IMR-90 (cell line): Measurements from ENCODE around the gene C5orf52. TPM values are rescaled to one million over a fixed set of nuclear protein-coding genes. Genes with fewer than 3 reads are reported as not detected.

Experiments
- ATAC-seq: fragments of 200-7000 bp; cut with Tn5 transposase; 2 replicates; pipeline ENCODE4 v1.9.1; 2020; ENCODE audit warnings: low read depth, mild to moderate bottlenecking, moderate library complexity
- BruUV-seq: library from RNA; stranded (reverse); fragments of 400-500 nt; replicated peaks from 2 replicates; lab custom pipeline; 2021; lab: Mats Ljungman, UMichigan
- CTCF ChIA-PET: fragments of 300-600 bp; formaldehyde crosslinking; extraction: SDS; loops from one replicate; lab custom pipeline; 2021; ENCODE audit warnings: antibody characterized with exemption; lab: Yijun Ruan, JAX
- POLR2A ChIA-PET: fragments of 300-600 bp; sonication (Branson Sonifier 250); formaldehyde crosslinking; loops from one replicate; lab custom pipeline; 2022; ENCODE audit warnings: antibody characterized with exemption; ENCODE audit not compliant: unreplicated experiment; lab: Charles Lee
- DNase-seq: peaks from one replicate; pipeline ENCODE4 v3.0.0; 2013
- H2AFZ ChIP-seq: replicated peaks from 2 replicates; pipeline ENCODE3; 2013; ENCODE audit warnings: low read length, mild to moderate bottlenecking; ENCODE audit not compliant: poor library complexity
- H2AK5ac ChIP-seq: 2 replicates; pipeline ENCODE4 v1.6.1; 2013; ENCODE audit warnings: low read depth, low read length, inconsistent platforms
- H2AK9ac ChIP-seq: replicated peaks from 2 replicates; pipeline ENCODE3; 2013; ENCODE audit warnings: mild to moderate bottlenecking, low read depth, low read length, moderate library complexity; ENCODE audit not compliant: poor library complexity
- H2BK120ac ChIP-seq: 2 replicates; pipeline ENCODE4 v1.6.1; 2013; ENCODE audit warnings: low read depth, low read length, inconsistent platforms
- H2BK15ac ChIP-seq: 3 replicates; pipeline ENCODE4 v1.6.1; 2013; ENCODE audit warnings: low read depth, low read length, inconsistent platforms
- H2BK20ac ChIP-seq: 2 replicates; pipeline ENCODE4 v1.6.1; 2013; ENCODE audit warnings: low read depth, mild to moderate bottlenecking, inconsistent platforms, low read length, moderate library complexity
- H2BK5ac ChIP-seq: 2 replicates; pipeline ENCODE4 v1.6.1; 2013; ENCODE audit warnings: mild to moderate bottlenecking, low read depth, low read length, inconsistent platforms; ENCODE audit not compliant: poor library complexity, severe bottlenecking
- H3K14ac ChIP-seq: replicated peaks from 2 replicates; pipeline ENCODE4 v1.6.1; 2013; ENCODE audit warnings: low read depth, low read length, inconsistent platforms
- H3K18ac ChIP-seq: 2 replicates; pipeline ENCODE4 v1.6.1; 2013; ENCODE audit warnings: low read depth, low read length, control low read depth
- H3K23ac ChIP-seq: 2 replicates; pipeline ENCODE4 v1.6.1; 2013; ENCODE audit warnings: low read depth, low read length, inconsistent platforms
- H3K27ac ChIP-seq: 2 replicates; pipeline ENCODE4 v1.5.1; 2013; ENCODE audit warnings: mild to moderate bottlenecking, control low read depth, low read length; ENCODE audit not compliant: insufficient read depth
- H3K27me3 ChIP-seq: 2 replicates; pipeline ENCODE4 v1.6.1; 2013; ENCODE audit warnings: low read length; ENCODE audit not compliant: control insufficient read depth, insufficient read depth
- H3K36me3 ChIP-seq: 2 replicates; pipeline ENCODE4 v1.6.1; 2013; ENCODE audit warnings: low read length, mixed read lengths; ENCODE audit not compliant: control insufficient read depth, insufficient read depth
- H3K4ac ChIP-seq: 2 replicates; pipeline ENCODE4 v1.6.1; 2013; ENCODE audit warnings: low read depth, low read length, inconsistent platforms
- H3K4me1 ChIP-seq: 2 replicates; pipeline ENCODE4 v1.6.1; 2013; ENCODE audit warnings: low read length, mixed read lengths; ENCODE audit not compliant: control insufficient read depth, insufficient read depth
- H3K4me2 ChIP-seq: 2 replicates; pipeline ENCODE4 v1.6.1; 2013; ENCODE audit warnings: low read depth, mild to moderate bottlenecking, control low read depth, low read length, moderate library complexity
- H3K4me3 ChIP-seq: 2 replicates; pipeline ENCODE4 v1.5.1; 2013; ENCODE audit warnings: low read depth, mild to moderate bottlenecking, control low read depth, low read length, moderate library complexity; ENCODE audit not compliant: insufficient read depth
- H3K56ac ChIP-seq: 2 replicates; pipeline ENCODE4 v1.6.1; 2013; ENCODE audit warnings: low read length, inconsistent platforms; ENCODE audit not compliant: insufficient read depth; ENCODE audit errors: extremely low read depth
- H3K79me1 ChIP-seq, 2 experiments: 2 replicates each; pipeline ENCODE4 v1.6.1; 2013; ENCODE audit warnings: low read length in 2 of 2, inconsistent platforms in 1 of 2, low read depth in 1 of 2
- H3K9ac ChIP-seq: 2 replicates; pipeline ENCODE4 v1.6.1; 2013; ENCODE audit warnings: low read depth, low read length, control low read depth
- H3K9me1 ChIP-seq: 2 replicates; pipeline ENCODE4 v1.6.1; 2013; ENCODE audit warnings: low read length, inconsistent platforms; ENCODE audit not compliant: insufficient read depth
- H3K9me3 ChIP-seq: 2 replicates; pipeline ENCODE4 v1.6.1; 2013; ENCODE audit warnings: low read length; ENCODE audit not compliant: control insufficient read depth, insufficient read depth
- H4K20me1 ChIP-seq: 2 replicates; pipeline ENCODE4 v1.6.1; 2013; ENCODE audit warnings: low read length, inconsistent platforms; ENCODE audit not compliant: insufficient read depth
- H4K5ac ChIP-seq: 2 replicates; pipeline ENCODE4 v1.6.1; 2013; ENCODE audit warnings: mild to moderate bottlenecking, low read depth, low read length, control low read depth
- H4K8ac ChIP-seq, 2 experiments: 2 replicates each; pipeline ENCODE4 v1.6.1; 2013; ENCODE audit warnings: low read depth in 2 of 2, low read length in 2 of 2, control low read depth in 1 of 2, inconsistent platforms in 1 of 2
- H4K91ac ChIP-seq: 2 replicates; pipeline ENCODE4 v1.6.1; 2013; ENCODE audit warnings: low read depth, low read length, inconsistent platforms; ENCODE audit not compliant: insufficient read depth
- BHLHE40 ChIP-seq: fragments of 150-350 bp; IDR thresholded peaks from 2 replicates; pipeline ENCODE4 v1.6.1; 2016; ENCODE audit warnings: mild to moderate bottlenecking, low read depth, low read length
- MXI1 ChIP-seq: IDR thresholded peaks from 2 replicates; pipeline ENCODE4 v1.6.1; 2012; ENCODE audit warnings: low read depth, mild to moderate bottlenecking, low read length, moderate library complexity, borderline replicate concordance
- WGBS, 2 experiments: methylation state at CpG; one replicate each; pipeline versions ENCODE4 v1.1.5 to v1.1.7; 2013; ENCODE audit warnings: missing lambda C conversion rate in 2 of 2; ENCODE audit not compliant: insufficient read length in 1 of 2; ENCODE audit errors: extremely low coverage in 2 of 2; 5-methylcytosine and 5-hydroxymethylcytosine counted together
- dilution Hi-C: fragments of 300-500 bp; cut with HindIII; formaldehyde crosslinking; loops from one replicate; pipeline ENCODE4 v1.14.3; 2018; ENCODE audit warnings: low sequenced_read_pairs; ENCODE audit not compliant: unreplicated experiment
- in situ Hi-C: fragments of 300-500 bp; cut with MboI; formaldehyde crosslinking; loops from 3 replicates; pipeline ENCODE4 v1.14.3; 2019; ENCODE audit warnings: low sequenced_read_pairs, inconsistent platforms, mixed read lengths
- intact Hi-C: fragments of 100-400 bp; cut with micrococcal nuclease; formaldehyde crosslinking; loops from 2 replicates; pipeline ENCODE4 v1.10.0; 2022
- polyA plus RNA-seq, 3 experiments: library from polyadenylated mRNA; depleted of rRNA; stranded (reverse); fragments of >200 nt; gene quantifications; 2 replicates each; pipeline ENCODE4 v1.2.3, GENCODE V29; 2012; ENCODE audit warnings: low replicate concordance in 1 of 3
- total RNA-seq: library from RNA; depleted of rRNA; stranded (reverse); fragments of >200 nt; gene quantifications from 2 replicates; pipeline ENCODE4 v1.2.3, GENCODE V29; 2012

The C5orf52 gene
- total and polyA plus RNA-seq, 2 of the 4 experiments (the other 2 are of a cell fraction): not detected

- no peaks in the 10 kb centered on the region for H3K4me1 ChIP-seq
- H2AK5ac ChIP-seq: no peak overlapping the region
- H3K9me3 ChIP-seq: peaks cover 1% of the 10 kb centered on the region; the same call in 1 of the 2 replicates
- H3K79me1 ChIP-seq: no peaks in the 10 kb centered on the region
- ATAC-seq (no peak), DNase-seq (no peak)
- H4K91ac ChIP-seq: no peak overlapping the region
- H3K56ac ChIP-seq: no peak overlapping the region
- H3K27me3 ChIP-seq: no peaks in the 10 kb centered on the region
- no peak overlapping the region for H3K23ac ChIP-seq
- no peaks in the 10 kb centered on the region for H4K20me1 ChIP-seq
- H3K4me2 ChIP-seq: no peak overlapping the region
- no peak overlapping the region for H3K18ac ChIP-seq
- H3K36me3 ChIP-seq: no peaks in the 10 kb centered on the region
- H3K9ac ChIP-seq: no peak overlapping the region
- no peak overlapping the region for H2BK5ac ChIP-seq
- no peak overlapping the region for H2AFZ ChIP-seq
- no peaks in the 10 kb centered on the region for H3K9me1 ChIP-seq
- no peak overlapping the region for H3K4ac ChIP-seq
- dilution Hi-C loops: no loop called here
- H3K27ac ChIP-seq: no peak overlapping the region
- H3K14ac ChIP-seq: no peak overlapping the region
- no peak overlapping the region for H2BK15ac ChIP-seq
- WGBS, 2 experiments: no CpG with 5 or more reads among the region's 6 CpGs
- ChIA-PET CTCF (interaction anchor here (1.1 kb wide), 1 partner anchor 9 kb away, joined by 10 read pairs; no protein-coding TSS in a partner anchor), POLR2A (no interaction called here)
- no peak overlapping the region for H2BK120ac ChIP-seq
- no TSS peak for BruUV-seq
- TF ChIP-seq MXI1 (no peak), BHLHE40 (no peak)
- H4K8ac ChIP-seq: no peak overlapping the region
- H3K4me3 ChIP-seq: no peak overlapping the region
- H2AK9ac ChIP-seq: no peak overlapping the region
- no peak overlapping the region for H2BK20ac ChIP-seq
- intact Hi-C loops: no loop called here
- H4K5ac ChIP-seq: no peak overlapping the region
- in situ Hi-C loops: no loop called here
Measured at GRCh38 chr5:157626831-157627230, 44.5 kb upstream of the C5orf52 start.
